ENCODE measurements around the gene WDR36.

- TF ChIP-seq CTCF (conservative IDR thresholded peaks at IDR 0.05; ENCODE audit: low read depth in 2 of 2) (no peak), EZH2 (IDR thresholded peaks at IDR 0.05; ENCODE audit: low read depth, unreplicated experiment) (no peak), POLR2AphosphoS5 (IDR thresholded peaks at IDR 0.05; ENCODE audit: low read depth) (no peak), CREB1 (CRISPR knock-in tag; IDR thresholded peaks at IDR 0.05; ENCODE audit: low read depth) (no peak), ZNF331 (CRISPR knock-in tag; IDR thresholded peaks at IDR 0.05; ENCODE audit: low read depth) (no peak), JUNB (IDR thresholded peaks at IDR 0.05; ENCODE audit: unreplicated experiment) (no peak), ZNF462 (CRISPR knock-in tag; IDR thresholded peaks at IDR 0.05) (no peak), REST (IDR thresholded peaks at IDR 0.05; ENCODE audit: unreplicated experiment) (no peak), EZH2phosphoT487 (IDR thresholded peaks at IDR 0.05; ENCODE audit: unreplicated experiment) (no peak), ETS1 (IDR thresholded peaks at IDR 0.05) (no peak), NANOG (IDR thresholded peaks at IDR 0.05; ENCODE audit: borderline replicate concordance) (no peak), STAT1 (IDR thresholded peaks at IDR 0.05; ENCODE audit: unreplicated experiment) (no peak)
These were observed 39.9 kb downstream of the WDR36 start for GRCh38 chr5:111132076-111132475.

Data from GM23338 (cell line).